ENCODE data around the gene FUCA2. TPM values are rescaled to one million over a fixed set of nuclear protein-coding genes. Genes with fewer than 3 reads are reported as not detected.

FUCA2 gene
- total RNA-seq, 1 donor = 74.4 TPM

DNA sequence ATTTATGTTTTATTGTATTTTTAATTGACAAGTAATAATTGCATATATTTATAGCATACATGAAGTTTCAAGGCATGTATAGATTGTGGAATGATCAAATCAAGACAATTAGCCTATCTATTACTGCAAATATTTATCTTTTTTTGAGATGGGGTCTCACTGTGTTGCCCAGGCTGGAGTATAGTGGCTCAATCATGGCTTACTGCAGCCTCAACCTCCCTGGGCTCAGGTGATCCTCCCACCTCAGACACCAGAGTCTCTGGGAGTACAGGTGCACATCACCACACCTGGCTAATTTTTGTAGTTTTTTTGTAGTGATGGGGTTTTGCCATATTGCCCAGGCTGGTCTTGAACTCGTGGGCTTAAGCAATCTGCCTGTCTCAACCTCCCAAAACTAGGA is 16.2 kb upstream of the FUCA2 start:
- TF ChIP-seq CTCF (IDR thresholded peaks at IDR 0.05; ENCODE audit: insufficient read depth, low read length) = no peak
- no peak for DNase-seq (ENCODE audit: low read depth)
- H3K4me3 ChIP-seq (ENCODE audit: low read depth, low read length) = no peak overlapping the region

GRCh38 chr6:143525356-143525755 is 13.8 kb upstream of the FUCA2 start:
- TF ChIP-seq CTCF (IDR thresholded peaks at IDR 0.05; ENCODE audit: insufficient read depth, low read length) = no peak
- no peak for DNase-seq (ENCODE audit: low read depth)

GRCh38 chr6:143522039-143522600 is 10.6 kb upstream of the FUCA2 start:
- DNase-seq (ENCODE audit: low read depth) = no peak
- no peak for TF ChIP-seq CTCF (IDR thresholded peaks at IDR 0.05; ENCODE audit: insufficient read depth, low read length)
- no peak overlapping the region for H3K4me3 ChIP-seq (ENCODE audit: low read depth, low read length)

More at GRCh38 chr6:143525356-143525755, 13.8 kb upstream of the FUCA2 start:
- no peak overlapping the region for H3K4me3 ChIP-seq (ENCODE audit: low read depth, low read length)

- H3K4me3 ChIP-seq (ENCODE audit: low read depth, low read length) = no peak overlapping the region
- TF ChIP-seq CTCF (IDR thresholded peaks at IDR 0.05; ENCODE audit: insufficient read depth, low read length) = no peak
- no peak for DNase-seq (ENCODE audit: low read depth)
Measured at GRCh38 chr6:143517447-143517773, 5.9 kb upstream of the FUCA2 start.

DNA sequence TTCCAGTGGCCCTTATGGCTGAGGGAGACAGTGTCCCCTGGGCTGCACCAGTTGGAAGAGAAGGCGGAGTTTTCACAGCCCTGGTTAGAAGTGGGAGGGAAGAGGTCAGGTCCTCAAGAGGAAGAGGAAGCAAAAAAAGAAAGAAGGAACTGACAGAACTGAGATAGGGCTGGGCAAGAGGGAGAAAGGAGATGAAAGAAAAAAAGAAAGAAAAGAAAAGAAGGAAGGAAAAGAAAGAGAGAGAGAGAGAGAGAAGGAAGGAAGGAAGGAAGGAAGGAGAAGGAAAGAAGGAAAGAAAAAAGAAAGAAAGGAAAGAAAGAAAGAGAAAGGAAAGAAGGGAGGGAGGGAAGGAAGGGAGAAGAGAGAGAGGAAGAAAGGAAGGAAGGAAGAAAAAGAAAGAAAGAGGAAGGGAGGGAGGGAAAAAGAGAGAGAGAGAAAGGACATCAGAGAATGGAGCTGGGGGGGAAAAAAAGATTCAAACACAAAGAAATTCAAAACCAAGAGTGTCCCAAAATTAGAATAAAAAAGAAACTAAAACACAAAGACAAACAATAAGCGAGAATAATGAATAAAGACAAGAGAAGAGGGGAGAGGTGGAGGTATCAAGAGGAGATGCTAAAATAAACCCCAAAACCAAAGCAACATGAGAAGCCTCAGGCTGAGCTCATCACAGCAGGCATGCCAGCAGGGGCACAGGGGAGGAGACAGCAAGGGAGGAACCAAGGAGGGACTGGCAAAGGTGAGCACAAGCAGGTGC is 5.3 kb upstream of the FUCA2 start:
- no peak for DNase-seq (ENCODE audit: low read depth)

DNA sequence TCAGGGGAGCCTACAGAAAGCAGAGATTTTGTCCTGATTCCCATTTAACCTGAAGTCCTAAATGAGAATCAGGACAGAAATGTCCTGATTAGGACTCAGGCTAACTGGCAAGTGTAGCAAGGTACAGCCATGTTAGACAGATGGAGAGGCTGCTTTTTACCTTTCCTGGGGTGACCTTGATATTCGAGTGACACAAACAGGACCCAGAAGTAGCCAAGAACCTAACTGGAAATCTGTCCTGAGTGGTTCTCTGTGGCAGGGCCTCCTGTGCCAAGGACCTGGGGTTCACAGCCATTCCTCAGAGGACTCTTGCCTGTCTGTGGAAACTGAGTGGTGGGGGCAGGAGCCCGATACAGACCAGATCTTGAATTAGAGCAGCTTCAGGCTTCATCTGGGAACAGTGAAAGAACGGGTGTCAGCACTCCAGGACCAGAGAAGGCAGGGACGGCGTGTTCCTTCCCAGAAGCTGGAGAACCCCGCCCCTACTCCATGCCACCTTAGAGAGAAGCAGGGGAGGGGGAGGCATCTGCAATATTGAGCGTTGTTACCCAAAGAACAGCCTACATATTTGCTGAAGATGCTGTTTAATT is 4.3 kb upstream of the FUCA2 start:
- no peak for TF ChIP-seq CTCF (IDR thresholded peaks at IDR 0.05; ENCODE audit: insufficient read depth, low read length)
- H3K4me3 ChIP-seq (ENCODE audit: low read depth, low read length) = no peak overlapping the region
- DNase-seq (ENCODE audit: low read depth) = no peak

More for the DNA sequence above, 5.3 kb upstream of the FUCA2 start:
- TF ChIP-seq CTCF (IDR thresholded peaks at IDR 0.05; ENCODE audit: insufficient read depth, low read length) = no peak
- H3K4me3 ChIP-seq (ENCODE audit: low read depth, low read length) = no peak overlapping the region

All from fibroblast of the aortic adventitia (primary cell).